T-helper 1 cell treated with Interleukin-12 subunit alpha and Interleukin-12 subunit beta and Interleukin-4 antibody, amounts not matched to agents 30 μg/mL and 1 μg/mL, for 36 hours (primary cell): ENCODE results near the gene LAMA5.

ENCODE experiments used
- H3K27ac Mint-ChIP-seq: one replicate; pipeline ENCODE4 v1.8.0; 2021; ENCODE audit warnings: mild to moderate bottlenecking, mixed read lengths
- H3K27me3 Mint-ChIP-seq: one replicate; pipeline ENCODE4 v1.8.0; 2021; ENCODE audit warnings: low read depth, mixed read lengths
- H3K36me3 Mint-ChIP-seq: one replicate; pipeline ENCODE4 v1.8.0; 2021; ENCODE audit warnings: low read depth, mixed read lengths
- H3K4me1 Mint-ChIP-seq: one replicate; pipeline ENCODE4 v1.8.0; 2021; ENCODE audit warnings: low read depth, mixed read lengths
- H3K4me3 Mint-ChIP-seq: one replicate; pipeline ENCODE4 v1.8.0; 2021; ENCODE audit warnings: mild to moderate bottlenecking, moderate library complexity, mixed read lengths
- H3K9me3 Mint-ChIP-seq: one replicate; pipeline ENCODE4 v1.8.0; 2021; ENCODE audit warnings: mixed read lengths

The LAMA5 gene

GRCh38 chr20:62294516-62294915 lies 72.6 kb downstream of the LAMA5 start:
- Mint-ChIP-seq H3K36me3 (peaks cover 16% of the 10 kb centered on the region), H3K4me3 (no peak overlapping the region), H3K9me3 (no peaks in the 10 kb centered on the region), H3K4me1 (peaks cover 2% of the 10 kb centered on the region), H3K27me3 (no peaks in the 10 kb centered on the region), H3K27ac (no peak overlapping the region)

GRCh38 chr20:62293946-62294345 lies 73.2 kb downstream of the LAMA5 start:
- Mint-ChIP-seq H3K27ac (no peak overlapping the region), H3K9me3 (no peaks in the 10 kb centered on the region), H3K4me1 (peaks cover 2% of the 10 kb centered on the region), H3K4me3 (no peak overlapping the region), H3K27me3 (no peaks in the 10 kb centered on the region), H3K36me3 (peaks cover 16% of the 10 kb centered on the region)

- peaks cover 2% of the 10 kb centered on the region for H3K4me1 Mint-ChIP-seq
- no peak overlapping the region for H3K27ac Mint-ChIP-seq
These were observed 73.9 kb downstream of the LAMA5 start for GRCh38 chr20:62293111-62293784.

GRCh38 chr20:62292108-62292507 lies 75.0 kb downstream of the LAMA5 start:
- Mint-ChIP-seq H3K36me3 (peaks cover 16% of the 10 kb centered on the region), H3K9me3 (no peaks in the 10 kb centered on the region), H3K4me3 (no peak overlapping the region), H3K4me1 (peaks cover 2% of the 10 kb centered on the region), H3K27me3 (no peaks in the 10 kb centered on the region), H3K27ac (no peak overlapping the region)

More at GRCh38 chr20:62293111-62293784, 73.9 kb downstream of the LAMA5 start:
- Mint-ChIP-seq H3K36me3 (peaks cover 16% of the 10 kb centered on the region), H3K9me3 (no peaks in the 10 kb centered on the region), H3K4me3 (no peak overlapping the region), H3K27me3 (no peaks in the 10 kb centered on the region)

- H3K27me3 Mint-ChIP-seq = no peaks in the 10 kb centered on the region
- no peaks in the 10 kb centered on the region for H3K9me3 Mint-ChIP-seq
- no peak overlapping the region for H3K27ac Mint-ChIP-seq
- peaks cover 16% of the 10 kb centered on the region for H3K36me3 Mint-ChIP-seq
- peaks cover 2% of the 10 kb centered on the region for H3K4me1 Mint-ChIP-seq
- no peak overlapping the region for H3K4me3 Mint-ChIP-seq
These were observed 75.7 kb downstream of the LAMA5 start for GRCh38 chr20:62291251-62292066.

- Mint-ChIP-seq H3K4me3 (no peak overlapping the region), H3K27me3 (no peaks in the 10 kb centered on the region), H3K27ac (no peak overlapping the region), H3K4me1 (peaks cover 2% of the 10 kb centered on the region), H3K36me3 (peaks cover 15% of the 10 kb centered on the region), H3K9me3 (no peaks in the 10 kb centered on the region)
These were observed 77.2 kb downstream of the LAMA5 start for GRCh38 chr20:62289898-62290297.

- no peaks in the 10 kb centered on the region for H3K9me3 Mint-ChIP-seq
- H3K27me3 Mint-ChIP-seq = no peaks in the 10 kb centered on the region
- no peak overlapping the region for H3K27ac Mint-ChIP-seq
- H3K4me1 Mint-ChIP-seq = peaks cover 2% of the 10 kb centered on the region
- no peak overlapping the region for H3K4me3 Mint-ChIP-seq
- peaks cover 18% of the 10 kb centered on the region for H3K36me3 Mint-ChIP-seq
These were observed 78.0 kb downstream of the LAMA5 start for GRCh38 chr20:62289131-62289530.

- H3K27me3 Mint-ChIP-seq = no peaks in the 10 kb centered on the region
- H3K36me3 Mint-ChIP-seq = peaks cover 17% of the 10 kb centered on the region
- H3K4me3 Mint-ChIP-seq = no peak overlapping the region
- H3K4me1 Mint-ChIP-seq = peaks cover 2% of the 10 kb centered on the region
- H3K9me3 Mint-ChIP-seq = no peaks in the 10 kb centered on the region
- H3K27ac Mint-ChIP-seq = no peak overlapping the region
These were observed 78.5 kb downstream of the LAMA5 start for GRCh38 chr20:62288535-62289105.

- Mint-ChIP-seq H3K9me3 (no peaks in the 10 kb centered on the region), H3K27me3 (no peaks in the 10 kb centered on the region), H3K27ac (no peak overlapping the region), H3K36me3 (peaks cover 17% of the 10 kb centered on the region), H3K4me3 (no peak overlapping the region), H3K4me1 (peaks cover 2% of the 10 kb centered on the region)
These were observed 79.2 kb downstream of the LAMA5 start for GRCh38 chr20:62287759-62288534.

- Mint-ChIP-seq H3K36me3 (peaks cover 16% of the 10 kb centered on the region), H3K4me3 (no peak overlapping the region), H3K9me3 (no peaks in the 10 kb centered on the region), H3K4me1 (peaks cover under 1% of the 10 kb centered on the region), H3K27ac (no peak overlapping the region), H3K27me3 (no peaks in the 10 kb centered on the region)
These were observed 80.0 kb downstream of the LAMA5 start for GRCh38 chr20:62287129-62287528.

GRCh38 chr20:62286493-62287064 lies 80.5 kb downstream of the LAMA5 start:
- H3K4me1 Mint-ChIP-seq = no peaks in the 10 kb centered on the region
- no peaks in the 10 kb centered on the region for H3K27me3 Mint-ChIP-seq
- peaks cover 20% of the 10 kb centered on the region for H3K36me3 Mint-ChIP-seq
- no peak overlapping the region for H3K4me3 Mint-ChIP-seq
- no peak overlapping the region for H3K27ac Mint-ChIP-seq
- H3K9me3 Mint-ChIP-seq = no peaks in the 10 kb centered on the region

- no peaks in the 10 kb centered on the region for H3K9me3 Mint-ChIP-seq
- no peak overlapping the region for H3K27ac Mint-ChIP-seq
- H3K4me1 Mint-ChIP-seq = no peaks in the 10 kb centered on the region
- peaks cover 19% of the 10 kb centered on the region for H3K36me3 Mint-ChIP-seq
- no peaks in the 10 kb centered on the region for H3K27me3 Mint-ChIP-seq
- H3K4me3 Mint-ChIP-seq = no peak overlapping the region
These were observed 81.4 kb downstream of the LAMA5 start for GRCh38 chr20:62285722-62286121.

- no peaks in the 10 kb centered on the region for H3K4me1 Mint-ChIP-seq
- H3K36me3 Mint-ChIP-seq = peaks cover 19% of the 10 kb centered on the region
These were observed 82.0 kb downstream of the LAMA5 start for GRCh38 chr20:62285151-62285550.

GRCh38 chr20:62284448-62284847 lies 82.7 kb downstream of the LAMA5 start:
- H3K27ac Mint-ChIP-seq = no peak overlapping the region

More at GRCh38 chr20:62285151-62285550, 82.0 kb downstream of the LAMA5 start:
- H3K27ac Mint-ChIP-seq = no peak overlapping the region
- no peak overlapping the region for H3K4me3 Mint-ChIP-seq
- H3K9me3 Mint-ChIP-seq = no peaks in the 10 kb centered on the region
- H3K27me3 Mint-ChIP-seq = no peaks in the 10 kb centered on the region

More at GRCh38 chr20:62284448-62284847, 82.7 kb downstream of the LAMA5 start:
- Mint-ChIP-seq H3K36me3 (peaks cover 19% of the 10 kb centered on the region), H3K27me3 (no peaks in the 10 kb centered on the region), H3K4me1 (no peaks in the 10 kb centered on the region), H3K9me3 (no peaks in the 10 kb centered on the region), H3K4me3 (no peak overlapping the region)
